ENCODE data around the gene NUF2.
"Not testable (repeated sequence)": the region's sequence is repeated elsewhere in the genome, so short reads cannot be mapped to it uniquely, and the experiment has no call there.

NUF2 gene

DNA sequence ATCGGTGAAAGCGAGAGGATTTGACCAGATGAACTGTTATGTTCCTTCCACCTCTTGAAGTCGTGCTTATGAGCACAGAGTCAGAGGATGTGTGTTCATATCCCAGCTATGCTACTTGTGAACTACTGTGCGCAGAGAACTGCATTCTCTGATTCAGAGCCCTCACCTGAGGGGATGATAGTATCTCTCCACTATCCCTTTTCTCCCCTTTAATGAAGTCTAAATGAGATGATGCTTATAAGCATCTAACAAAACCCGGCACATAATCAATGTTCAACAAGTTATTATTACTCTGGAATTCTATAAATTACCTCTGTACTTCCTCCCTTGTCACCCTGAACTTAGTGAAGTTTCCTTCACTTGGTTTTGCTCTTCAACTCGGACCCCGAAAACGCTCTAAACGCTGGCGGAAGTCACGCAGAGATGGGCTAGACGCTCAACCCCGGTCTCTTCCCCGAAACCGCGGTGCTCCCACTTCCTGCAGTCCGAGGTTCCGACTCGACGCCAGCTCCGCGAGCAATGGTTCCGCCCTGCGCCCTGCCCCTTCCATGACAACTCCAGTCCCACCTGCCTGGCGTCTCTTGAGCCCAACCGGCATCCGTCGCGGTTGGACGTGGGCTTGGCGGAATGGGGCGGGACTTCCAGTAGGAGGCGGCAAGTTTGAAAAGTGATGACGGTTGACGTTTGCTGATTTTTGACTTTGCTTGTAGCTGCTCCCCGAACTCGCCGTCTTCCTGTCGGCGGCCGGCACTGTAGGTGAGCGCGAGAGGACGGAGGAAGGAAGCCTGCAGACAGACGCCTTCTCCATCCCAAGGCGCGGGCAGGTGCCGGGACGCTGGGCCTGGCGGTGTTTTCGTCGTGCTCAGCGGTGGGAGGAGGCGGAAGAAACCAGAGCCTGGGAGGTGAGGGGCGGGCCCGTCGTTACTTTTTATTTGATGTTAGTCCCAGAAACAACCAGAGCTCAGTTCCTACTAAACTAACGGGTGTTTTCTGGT is at the start of gene NUF2:
Gene NUF2, plus strand, starts transcription at position 644 of the 995 bp plus-strand sequence. CDS start 4,098 bp downstream, outside the sequence.
- peak; percentile 92 for DNase-seq (ENCODE audit: low read depth)

DNA sequence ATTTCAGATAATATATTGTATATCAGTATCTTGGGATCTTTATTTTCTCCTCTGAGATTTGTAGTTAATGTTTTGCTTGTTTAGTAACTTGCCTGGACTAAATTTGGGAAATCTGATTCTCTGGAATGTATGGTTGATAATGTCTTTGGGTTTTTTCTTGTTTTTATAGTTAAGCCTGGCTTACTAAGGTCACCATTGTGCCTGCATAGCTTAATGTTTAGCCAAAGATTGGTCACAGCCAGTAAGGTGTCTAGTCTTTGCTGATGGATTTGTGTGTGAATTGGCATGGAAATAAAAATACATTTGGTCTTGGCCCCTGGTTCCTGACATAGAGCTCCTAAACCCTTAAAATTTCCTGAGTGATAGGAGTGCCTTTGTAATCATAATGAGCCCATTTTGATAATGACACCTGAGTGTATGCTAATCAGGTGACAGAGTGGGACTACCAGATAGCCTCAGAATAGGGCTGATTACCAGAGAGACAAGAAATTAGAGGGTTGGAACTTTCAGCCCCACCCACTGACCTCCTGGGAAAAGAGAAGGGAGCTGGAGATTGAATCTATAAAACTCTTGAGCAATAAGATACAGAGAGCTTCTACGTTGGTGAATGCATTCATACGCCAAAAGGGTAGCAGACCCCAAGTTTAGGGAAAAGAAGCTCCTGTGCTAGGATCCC is 47.9 kb upstream of the NUF2 start:
- DNase-seq (ENCODE audit: low read depth): no peak

DNA sequence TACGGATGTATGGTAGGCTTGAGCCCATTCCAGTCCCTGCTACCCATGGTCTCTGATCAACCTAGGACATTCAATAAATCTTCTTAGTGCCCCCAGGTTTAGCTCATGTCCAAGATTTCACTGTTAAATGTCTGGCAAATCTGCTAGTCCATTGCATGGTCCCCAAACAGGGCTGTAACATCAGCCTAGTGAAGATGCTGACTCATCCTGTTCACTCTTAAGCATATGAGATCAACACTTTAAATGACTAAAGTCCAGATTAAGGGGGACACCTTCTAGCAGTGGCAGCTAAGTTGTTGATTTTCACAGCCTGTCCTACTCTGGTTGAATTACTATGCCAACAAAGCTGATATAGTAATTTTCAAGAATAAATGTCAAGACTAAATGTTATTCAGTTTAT is 46.5 kb upstream of the NUF2 start:
- DNase-seq (ENCODE audit: low read depth): no peak

DNA sequence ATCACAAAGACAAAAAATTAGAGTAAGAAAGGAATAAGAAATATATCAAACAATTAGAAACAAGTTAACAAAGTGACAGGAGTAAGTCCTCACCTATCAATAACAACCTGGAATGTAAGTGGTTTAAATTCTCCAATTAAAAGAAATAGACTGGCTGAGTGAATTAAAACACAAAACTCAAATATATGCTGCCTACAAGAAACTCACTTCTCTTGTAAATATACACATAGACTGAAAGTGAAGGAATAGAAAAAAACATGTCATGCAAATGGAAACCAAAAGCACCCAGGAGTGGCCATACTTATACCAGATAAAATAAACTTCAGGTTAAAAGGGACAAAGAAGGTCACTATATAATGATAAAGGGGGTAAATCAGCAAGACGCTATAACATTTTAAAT is 43.2 kb upstream of the NUF2 start:
- DNase-seq (ENCODE audit: low read depth): no peak

DNA sequence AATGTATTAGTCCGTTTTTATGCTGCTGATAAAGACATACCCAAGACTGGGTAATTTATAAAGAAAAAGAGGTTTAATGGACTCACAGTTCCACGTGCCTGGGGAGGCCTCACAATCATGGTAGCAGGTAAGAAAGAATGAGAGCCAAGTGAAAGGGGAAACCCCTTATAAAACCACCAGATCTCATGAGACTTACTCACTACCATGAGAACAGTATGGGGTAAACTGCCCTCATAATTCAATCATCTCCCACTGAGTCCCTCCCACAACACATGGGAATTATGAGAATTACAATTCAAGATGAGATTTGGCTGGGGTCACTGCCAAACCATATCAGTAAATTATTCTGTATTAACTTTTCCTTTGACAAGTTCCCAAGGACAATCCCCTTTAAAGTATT is 36.9 kb upstream of the NUF2 start:
- not testable (repeated sequence) for DNase-seq (ENCODE audit: low read depth)

DNA sequence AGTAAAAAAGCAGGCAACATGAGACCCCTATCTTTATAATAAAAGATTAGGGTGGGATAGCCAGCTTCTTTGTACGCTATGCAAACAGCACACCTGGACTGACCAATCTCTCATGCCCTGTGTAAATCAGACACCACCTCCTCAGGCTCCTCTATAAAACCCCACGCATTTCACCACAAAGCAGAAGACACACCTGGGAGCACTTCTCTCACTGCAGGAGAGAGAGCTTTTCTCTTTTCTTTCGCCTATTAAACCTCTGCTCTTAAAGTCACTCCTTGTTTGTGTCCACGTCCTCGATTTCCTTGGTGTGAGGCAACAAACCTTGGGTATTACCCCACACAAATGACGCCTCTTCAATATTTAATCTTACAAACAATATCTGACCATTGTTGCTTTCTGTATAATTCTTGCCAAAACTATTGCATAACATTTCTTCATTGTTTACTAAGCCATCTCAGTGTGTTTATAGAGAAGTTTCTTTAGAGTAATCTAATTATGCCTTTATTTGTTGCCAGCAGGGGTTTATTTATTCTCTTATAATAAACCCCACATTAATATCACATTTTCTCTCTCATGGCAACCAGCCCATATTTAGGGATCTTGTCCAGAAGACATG is 31.6 kb upstream of the NUF2 start:
- no peak for DNase-seq (ENCODE audit: low read depth)

DNA sequence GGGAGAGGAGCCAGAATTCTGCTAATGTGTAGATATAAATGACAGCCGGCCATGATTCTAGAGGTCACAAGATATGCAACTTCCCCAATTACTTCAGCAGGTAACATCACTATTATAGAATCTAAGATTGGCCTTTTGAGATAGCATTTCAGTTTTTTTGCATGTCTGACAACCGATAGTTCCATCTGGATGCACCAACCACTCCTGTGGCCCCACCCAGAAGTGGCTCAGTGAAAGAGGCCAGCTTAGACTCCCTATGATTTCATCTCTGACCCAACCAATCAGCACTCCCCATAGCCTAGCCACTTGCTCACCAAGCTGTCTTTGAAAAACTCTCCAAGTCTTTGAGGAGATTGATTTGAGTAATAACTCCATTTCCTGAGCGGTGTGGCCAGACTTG is 30.3 kb upstream of the NUF2 start:
- no peak for DNase-seq (ENCODE audit: low read depth)

DNA sequence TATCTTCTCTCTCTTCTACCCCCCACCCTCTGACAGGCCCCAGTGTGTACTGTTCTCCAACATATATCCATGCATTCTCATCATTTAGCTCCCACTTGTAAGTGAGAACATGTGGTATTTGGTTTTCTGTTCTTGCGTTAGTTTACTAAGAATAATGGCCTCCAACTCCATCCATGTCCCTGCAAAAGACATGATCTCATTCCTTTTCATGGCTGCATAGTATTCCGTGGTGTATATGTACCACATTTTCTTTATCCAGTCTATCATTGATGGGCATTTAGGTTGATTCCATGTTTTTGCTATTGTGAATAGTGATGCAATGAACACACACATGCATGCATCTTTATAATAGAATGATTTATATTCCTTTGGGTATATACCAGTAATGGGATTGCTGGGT is 29.6 kb upstream of the NUF2 start:
- DNase-seq (ENCODE audit: low read depth): not testable (repeated sequence)

DNA sequence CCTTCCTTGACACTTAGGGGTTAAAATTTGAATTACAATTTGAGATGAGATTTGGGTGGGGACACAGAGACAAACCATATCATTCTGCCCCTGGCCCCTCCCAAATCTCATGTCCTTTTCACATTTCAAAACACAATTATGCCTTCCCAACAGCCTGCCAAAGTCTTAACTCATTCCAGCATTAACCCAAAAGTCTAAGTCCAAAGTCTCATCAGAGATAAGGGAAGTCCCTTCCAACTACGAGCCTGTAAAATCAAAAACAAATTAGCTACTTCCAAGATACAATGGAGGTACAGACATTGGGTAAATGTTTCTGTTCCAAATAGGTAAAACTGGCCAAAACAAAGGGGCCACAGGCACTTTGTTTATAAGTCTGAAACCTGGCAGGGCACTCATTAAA is 28.3 kb upstream of the NUF2 start:
- not testable (repeated sequence) for DNase-seq (ENCODE audit: low read depth)

DNA sequence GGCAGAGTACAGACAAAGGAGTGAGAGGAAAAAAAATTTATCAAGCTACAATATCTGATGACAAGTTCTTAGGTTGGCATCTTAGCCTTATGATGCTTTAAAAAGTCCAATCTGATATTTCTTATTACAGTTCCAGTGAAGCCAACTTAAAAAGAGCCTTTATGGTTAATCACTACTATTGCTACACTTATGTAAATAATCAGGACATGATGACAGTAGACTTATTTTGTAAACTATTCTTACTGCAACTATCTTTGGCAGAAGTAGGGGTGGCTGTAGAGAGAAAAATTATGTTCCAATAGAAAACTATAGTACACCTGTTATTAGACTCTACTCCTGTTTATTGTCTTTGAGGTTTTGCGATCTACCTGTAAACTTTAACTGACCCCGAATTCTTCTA is 25.8 kb upstream of the NUF2 start:
- no peak for DNase-seq (ENCODE audit: low read depth)

DNA sequence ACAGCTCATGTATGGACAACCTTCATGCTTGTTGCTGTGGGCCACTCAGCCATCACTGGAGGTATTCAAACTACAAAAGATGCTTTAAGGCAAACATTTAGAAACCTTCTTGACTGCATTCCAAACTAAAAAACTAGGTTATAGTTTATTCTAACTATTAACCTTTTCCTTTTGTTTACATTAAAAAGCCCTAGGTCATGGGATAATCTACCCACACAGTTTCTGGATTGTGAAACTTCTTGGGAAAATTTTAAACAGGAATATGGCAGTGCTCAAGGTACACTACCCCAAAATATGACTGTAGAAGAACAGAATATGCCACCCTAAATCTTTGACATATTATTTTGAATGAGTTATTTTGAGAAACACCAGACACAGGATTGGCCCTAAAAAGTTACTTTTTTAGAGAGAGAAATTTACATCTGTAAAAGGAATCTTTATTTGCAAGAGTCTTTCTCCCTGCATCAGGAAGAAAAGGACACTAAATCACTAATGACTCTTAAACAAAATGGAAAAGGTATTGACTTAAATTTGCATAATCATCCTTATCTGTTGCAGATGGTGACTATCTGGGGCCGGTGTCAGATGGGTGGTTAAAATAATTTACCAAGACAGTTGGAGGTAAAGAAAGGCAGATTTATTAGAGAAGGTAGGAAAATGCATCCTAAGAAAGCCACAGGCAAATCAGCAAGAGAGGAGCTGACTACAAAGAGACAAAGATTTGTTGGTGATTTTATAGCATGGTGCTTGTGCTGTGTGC is 25.1 kb upstream of the NUF2 start:
- DNase-seq (ENCODE audit: low read depth): no peak

DNA sequence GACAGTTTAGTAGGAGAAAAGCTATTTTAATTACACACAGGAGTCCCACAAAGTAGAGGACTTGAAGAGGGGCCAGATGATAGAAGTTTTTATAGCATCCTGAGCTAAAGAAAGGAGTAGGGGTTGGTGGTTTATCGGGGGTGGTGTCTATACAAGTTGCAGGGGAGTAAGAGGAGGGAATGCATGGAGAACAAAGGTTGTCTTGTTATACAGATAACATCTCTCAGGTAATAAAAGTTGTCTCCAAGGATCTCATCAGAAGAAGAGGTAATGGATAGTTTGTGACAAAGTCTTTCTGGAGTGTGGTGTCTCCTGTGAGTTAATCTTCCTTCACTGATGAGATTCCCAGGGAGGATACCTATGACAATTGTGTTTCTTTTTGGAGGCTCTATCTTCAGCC is 23.4 kb upstream of the NUF2 start:
- no peak for DNase-seq (ENCODE audit: low read depth)

DNA sequence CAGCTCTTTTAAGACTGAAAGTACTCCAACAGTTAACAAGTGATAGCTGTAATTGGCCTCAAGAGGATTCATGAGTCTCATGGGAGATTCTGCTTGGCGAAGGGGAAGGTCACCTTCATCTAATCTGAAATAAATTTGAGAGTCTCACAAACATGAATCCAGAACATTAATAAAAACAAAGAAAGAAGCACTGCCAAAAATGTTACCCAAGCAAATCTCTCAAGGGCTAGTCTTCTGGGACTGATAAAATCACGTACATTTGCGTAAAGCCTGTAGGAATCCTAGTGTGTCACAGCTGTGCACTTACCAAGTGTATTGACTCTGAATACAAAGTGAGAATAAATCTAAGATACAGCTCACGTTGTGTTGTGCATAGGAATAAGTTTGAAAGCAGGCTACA is 21.2 kb upstream of the NUF2 start:
- no peak for DNase-seq (ENCODE audit: low read depth)

DNA sequence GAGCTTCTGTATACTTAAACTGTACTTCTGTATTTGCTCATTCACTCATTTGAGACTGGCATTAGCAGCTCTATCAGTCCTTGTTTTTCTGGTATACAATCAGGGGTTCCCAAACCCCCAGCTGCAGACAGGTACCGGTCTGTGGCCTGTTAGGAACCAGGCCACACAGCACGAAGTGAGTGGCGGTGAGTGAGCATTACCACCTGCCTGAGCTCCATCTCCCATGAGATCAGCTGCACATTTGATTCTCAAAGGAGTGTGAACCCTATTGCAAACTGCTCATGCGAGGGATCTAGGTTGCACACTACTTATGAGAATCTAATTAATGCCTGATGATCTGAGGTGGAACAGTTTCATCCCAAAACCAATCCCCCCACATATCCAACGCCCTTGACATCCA is 18.2 kb upstream of the NUF2 start:
- DNase-seq (ENCODE audit: low read depth): no peak

DNA sequence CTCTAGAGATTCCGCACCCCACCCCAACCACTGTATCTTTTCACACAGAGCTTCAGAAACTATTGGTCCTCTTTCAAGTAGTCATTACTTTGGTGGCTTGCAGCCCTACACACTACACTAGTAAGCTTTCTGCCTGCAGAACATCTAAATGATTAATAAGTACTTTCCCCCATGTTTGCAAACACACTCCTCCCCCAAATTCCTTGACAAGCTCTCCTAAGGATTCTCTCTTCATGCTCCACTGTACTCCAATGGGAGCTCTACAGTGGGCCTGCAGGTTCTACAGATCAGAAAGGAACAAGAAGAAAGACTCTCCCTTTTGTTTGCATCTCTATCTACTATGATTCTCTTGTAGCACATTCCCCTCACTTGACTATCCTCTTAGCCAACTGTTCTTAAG is 16.3 kb upstream of the NUF2 start:
- no peak for DNase-seq (ENCODE audit: low read depth)

DNA sequence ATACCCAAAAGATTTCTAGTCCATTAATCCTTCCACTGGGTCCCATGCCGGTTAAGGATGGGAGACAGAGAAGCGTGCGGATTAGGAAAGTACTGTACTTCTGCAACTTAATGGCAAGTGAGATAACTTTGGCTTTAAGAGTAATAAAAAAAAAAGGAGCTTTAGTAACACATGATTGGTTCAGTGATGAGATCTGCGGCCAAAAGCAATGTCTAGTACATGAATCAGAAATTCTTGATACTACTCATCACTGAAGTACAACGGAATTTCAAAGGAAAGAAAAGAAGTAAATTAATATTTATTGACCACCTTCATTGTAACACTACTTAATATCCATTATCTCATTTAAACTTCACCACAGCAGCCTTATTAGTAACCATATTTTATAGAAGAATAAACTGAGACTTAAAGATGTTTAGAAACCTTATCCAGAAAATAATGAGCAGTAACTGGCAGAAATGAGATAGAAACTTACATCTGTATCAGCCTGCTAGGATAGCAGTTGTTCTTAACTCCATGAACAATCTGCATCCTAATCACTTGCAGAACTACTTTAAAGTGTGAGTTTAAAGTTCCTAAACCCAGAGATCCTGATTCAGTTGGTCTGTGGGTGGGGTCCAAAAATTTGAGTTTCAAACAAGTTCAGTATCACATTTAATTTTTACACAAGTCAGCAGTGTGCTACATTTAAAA is 14.1 kb upstream of the NUF2 start:
- no peak for DNase-seq (ENCODE audit: low read depth)

DNA sequence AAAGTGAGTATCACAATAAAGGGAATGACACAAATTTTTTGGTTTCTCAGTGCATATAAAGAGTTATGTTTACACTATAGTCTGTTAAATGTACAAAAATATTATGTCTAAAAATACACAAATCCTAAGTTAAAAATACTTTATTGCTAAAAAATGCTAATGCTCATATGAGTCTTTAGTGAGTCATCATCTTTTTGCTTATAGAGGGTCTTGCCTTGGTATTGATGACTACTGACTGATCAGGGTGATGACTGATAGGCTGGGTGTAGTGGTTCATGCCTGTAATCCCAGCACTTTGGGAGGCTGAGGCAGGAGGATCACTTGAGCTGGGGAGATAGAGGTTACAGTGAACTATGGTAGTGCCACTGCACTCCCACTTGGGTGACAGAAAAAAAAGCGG is 12.9 kb upstream of the NUF2 start:
- no peak for DNase-seq (ENCODE audit: low read depth)

DNA sequence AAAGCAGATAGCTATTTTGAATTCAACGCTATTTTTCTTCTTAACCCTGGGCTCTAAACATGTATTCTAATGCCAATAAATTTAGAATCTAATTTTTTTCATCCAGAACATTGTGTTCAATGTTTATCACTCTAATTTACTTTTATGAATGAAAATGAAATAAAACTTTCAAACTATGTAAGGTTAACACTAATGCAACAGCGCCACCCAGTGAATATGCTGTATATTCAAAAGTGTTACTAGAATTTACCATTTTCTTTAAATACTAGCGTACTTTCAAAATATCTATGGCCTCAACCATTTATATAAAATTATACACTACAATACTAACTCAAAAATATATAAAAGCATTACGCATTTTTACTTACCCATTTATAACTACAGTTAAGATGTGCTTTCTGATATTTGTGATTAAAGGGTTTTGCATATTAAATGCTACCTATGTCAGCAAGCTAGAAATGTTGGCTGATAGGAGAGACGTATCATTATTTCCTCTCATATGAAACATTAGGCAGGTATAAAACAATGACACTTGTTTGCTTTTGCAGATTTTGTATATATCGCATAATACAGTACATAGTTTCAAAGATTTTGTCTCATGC is 5.9 kb upstream of the NUF2 start:
- DNase-seq (ENCODE audit: low read depth): no peak

DNA sequence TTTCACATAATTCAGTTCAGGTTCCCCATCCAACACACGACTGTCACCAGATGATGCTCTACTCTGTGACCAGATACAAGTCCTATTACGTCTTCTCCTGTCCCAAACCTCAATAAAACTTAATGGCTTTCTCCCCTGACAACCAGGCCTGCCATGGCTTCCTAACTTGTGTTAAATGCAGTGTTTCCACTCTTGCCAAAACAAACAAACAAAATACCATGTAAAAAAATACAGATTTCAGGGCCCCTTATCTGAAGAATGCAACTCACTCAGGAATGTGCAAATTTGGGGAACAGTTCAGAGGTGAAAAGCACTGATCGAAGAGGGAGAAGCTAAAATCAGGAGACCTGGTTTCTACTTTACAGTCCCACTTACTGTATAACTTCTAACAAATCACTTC is 863 bp upstream of the NUF2 start:
- DNase-seq (ENCODE audit: low read depth): no peak

DNA sequence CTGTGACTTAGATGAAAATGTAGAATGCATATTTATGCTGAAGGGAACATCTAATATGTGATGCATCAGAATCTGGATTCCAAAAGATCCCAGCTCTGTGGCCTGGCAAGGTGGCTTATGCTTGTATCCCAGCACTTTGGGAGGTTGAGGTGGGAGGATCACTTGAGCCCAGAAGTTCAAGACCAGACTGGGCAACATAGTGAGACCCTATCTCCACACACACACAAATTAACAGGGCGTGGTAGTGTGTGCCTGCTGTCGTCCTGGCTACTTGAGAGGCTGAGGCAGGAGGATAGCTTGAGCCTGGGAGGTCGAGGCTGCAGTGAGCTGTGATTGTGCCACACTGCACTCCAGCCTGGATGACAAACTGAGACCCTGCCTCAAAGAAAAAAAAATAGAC is 1.6 kb downstream of the NUF2 start:
- DNase-seq (ENCODE audit: low read depth): not testable (repeated sequence)

DNA sequence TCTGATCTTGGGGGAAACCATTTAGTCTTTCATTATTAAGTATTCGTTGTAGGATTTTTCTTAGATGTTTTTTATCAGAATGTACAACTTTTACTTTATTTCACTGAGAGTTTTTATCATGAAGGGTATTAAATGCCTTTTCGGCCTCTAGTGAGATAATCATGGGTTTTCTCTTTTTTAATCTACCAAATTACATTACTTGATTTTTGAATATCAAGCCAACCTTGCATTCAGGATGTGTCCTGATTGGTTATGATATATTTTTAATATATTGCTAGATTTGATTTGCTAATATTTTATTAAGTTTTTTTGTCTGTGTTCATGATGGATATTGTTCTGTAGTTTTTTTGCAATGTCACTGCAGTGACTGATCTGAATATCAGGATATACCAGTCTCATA is 9.4 kb downstream of the NUF2 start:
- no peak for DNase-seq (ENCODE audit: low read depth)
